ENCODE results near the gene SLC22A2. TPM values are rescaled to one million over a fixed set of nuclear protein-coding genes. Genes with fewer than 3 reads are reported as not detected.

The SLC22A2 gene
- total RNA-seq, 1 donor from 2014 or later: not detected

DNA sequence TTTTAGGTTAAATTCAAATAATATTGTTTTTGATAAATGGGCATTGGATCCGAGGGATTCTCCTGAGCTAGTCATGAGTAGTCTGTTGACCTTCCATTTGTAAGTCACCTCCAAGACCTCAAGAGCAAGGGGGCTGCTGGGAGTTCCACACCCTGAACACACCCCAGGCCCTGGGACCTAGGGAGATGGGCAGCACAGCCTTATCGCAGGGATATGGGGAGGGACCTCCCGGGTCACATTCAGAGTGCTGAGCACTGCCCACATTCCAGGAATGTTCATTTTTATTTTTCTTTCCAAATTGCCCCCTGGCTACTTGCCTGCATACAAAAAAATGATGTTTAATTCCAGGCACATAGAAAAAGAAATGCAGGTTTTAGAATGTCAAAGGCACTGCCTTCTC is 55.5 kb downstream of the SLC22A2 start:
- H3K36me3 Mint-ChIP-seq (ENCODE audit: unreplicated experiment): no peaks in the 10 kb centered on the region
- no peak for TF ChIP-seq CTCF (IDR thresholded peaks at IDR 0.05)
- no peak for DNase-seq (ENCODE audit: extremely low spot score, unreplicated experiment)
- peaks cover 8% of the 10 kb centered on the region for H3K9me3 Mint-ChIP-seq (ENCODE audit: unreplicated experiment)
- H3K27ac Mint-ChIP-seq (ENCODE audit: unreplicated experiment): peak overlapping the region; percentile 83
- peaks cover 48% of the 10 kb centered on the region for H3K4me1 Mint-ChIP-seq (ENCODE audit: unreplicated experiment)
- no peak overlapping the region for H3K4me3 Mint-ChIP-seq (ENCODE audit: unreplicated experiment)
- H3K27me3 Mint-ChIP-seq (ENCODE audit: unreplicated experiment): no peaks in the 10 kb centered on the region

DNA sequence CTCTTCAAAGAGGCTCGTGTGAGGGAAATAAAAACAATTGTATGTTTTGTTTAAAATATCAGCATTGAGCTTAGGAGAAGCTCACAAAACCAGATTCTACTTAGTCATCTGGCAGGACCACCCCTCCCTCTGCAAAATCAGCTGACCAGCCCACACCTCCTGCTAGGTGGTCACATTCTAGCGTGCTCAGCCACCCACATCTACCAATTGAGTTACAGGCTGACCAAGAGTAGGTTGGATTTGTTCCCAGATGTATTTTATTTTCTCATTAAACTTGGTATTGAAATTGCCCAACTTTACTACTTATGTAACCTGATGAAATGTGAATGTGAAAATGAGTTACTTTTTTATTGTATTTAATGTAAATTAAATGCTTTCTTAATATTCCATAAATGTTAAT is 56.2 kb downstream of the SLC22A2 start:
- Mint-ChIP-seq H3K9me3 (ENCODE audit: unreplicated experiment) (peaks cover 4% of the 10 kb centered on the region), H3K36me3 (ENCODE audit: unreplicated experiment) (no peaks in the 10 kb centered on the region), H3K4me3 (ENCODE audit: unreplicated experiment) (no peak overlapping the region), H3K27me3 (ENCODE audit: unreplicated experiment) (no peaks in the 10 kb centered on the region), H3K4me1 (ENCODE audit: unreplicated experiment) (peaks cover 48% of the 10 kb centered on the region), H3K27ac (ENCODE audit: unreplicated experiment) (peak overlapping the region; percentile 86)
- no peak for DNase-seq (ENCODE audit: extremely low spot score, unreplicated experiment)
- no peak for TF ChIP-seq CTCF (IDR thresholded peaks at IDR 0.05)

GRCh38 chr6:160201061-160201460 is 57.6 kb downstream of the SLC22A2 start:
- DNase-seq (ENCODE audit: extremely low spot score, unreplicated experiment): no peak
- no peak for TF ChIP-seq CTCF (IDR thresholded peaks at IDR 0.05)
- Mint-ChIP-seq H3K27ac (ENCODE audit: unreplicated experiment) (no peak overlapping the region), H3K9me3 (ENCODE audit: unreplicated experiment) (peaks cover 3% of the 10 kb centered on the region), H3K27me3 (ENCODE audit: unreplicated experiment) (peaks cover 2% of the 10 kb centered on the region), H3K4me1 (ENCODE audit: unreplicated experiment) (peaks cover 48% of the 10 kb centered on the region), H3K4me3 (ENCODE audit: unreplicated experiment) (no peak overlapping the region), H3K36me3 (ENCODE audit: unreplicated experiment) (no peaks in the 10 kb centered on the region)

DNA sequence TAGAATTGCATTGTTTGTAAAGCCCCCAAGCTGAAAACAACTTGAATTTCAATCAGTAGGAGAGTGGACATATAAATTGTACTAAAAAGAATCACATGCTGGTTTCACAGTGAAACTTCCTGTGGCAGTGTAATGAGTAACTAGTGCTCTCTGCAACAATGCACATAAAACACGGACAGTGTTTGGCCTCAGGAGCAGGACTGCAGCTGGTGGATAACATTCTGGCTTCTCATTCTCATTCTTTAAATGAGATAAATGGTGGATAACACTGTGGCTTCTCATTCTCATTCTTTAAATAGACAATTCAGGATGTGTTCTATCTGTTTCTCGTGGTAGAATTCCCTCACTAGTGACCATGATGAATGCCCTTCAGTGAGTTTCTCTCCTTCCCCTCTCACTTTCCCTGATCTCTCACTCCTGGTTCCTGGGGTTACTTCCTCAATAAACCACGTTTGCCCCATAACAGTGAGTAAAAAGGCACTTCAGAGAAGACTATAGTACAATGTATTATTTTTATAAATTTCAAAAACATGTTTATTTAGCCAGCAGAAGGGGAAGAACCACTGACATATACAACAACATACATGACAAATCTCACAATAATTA is 59.9 kb downstream of the SLC22A2 start:
- peaks cover 45% of the 10 kb centered on the region for H3K4me1 Mint-ChIP-seq (ENCODE audit: unreplicated experiment)
- peak overlapping the region; percentile 43 for H3K27ac Mint-ChIP-seq (ENCODE audit: unreplicated experiment)
- no peak overlapping the region for H3K4me3 Mint-ChIP-seq (ENCODE audit: unreplicated experiment)
- TF ChIP-seq CTCF (IDR thresholded peaks at IDR 0.05): no peak
- peaks cover 2% of the 10 kb centered on the region for H3K27me3 Mint-ChIP-seq (ENCODE audit: unreplicated experiment)
- no peaks in the 10 kb centered on the region for H3K36me3 Mint-ChIP-seq (ENCODE audit: unreplicated experiment)
- DNase-seq (ENCODE audit: extremely low spot score, unreplicated experiment): no peak
- H3K9me3 Mint-ChIP-seq (ENCODE audit: unreplicated experiment): peaks cover 11% of the 10 kb centered on the region

GRCh38 chr6:160197662-160198061 is 61.0 kb downstream of the SLC22A2 start:
- Mint-ChIP-seq H3K4me1 (ENCODE audit: unreplicated experiment) (peaks cover 35% of the 10 kb centered on the region), H3K27ac (ENCODE audit: unreplicated experiment) (no peak overlapping the region), H3K36me3 (ENCODE audit: unreplicated experiment) (no peaks in the 10 kb centered on the region), H3K9me3 (ENCODE audit: unreplicated experiment) (peaks cover 15% of the 10 kb centered on the region), H3K27me3 (ENCODE audit: unreplicated experiment) (peaks cover 2% of the 10 kb centered on the region), H3K4me3 (ENCODE audit: unreplicated experiment) (no peak overlapping the region)
- no peak for TF ChIP-seq CTCF (IDR thresholded peaks at IDR 0.05)
- DNase-seq (ENCODE audit: extremely low spot score, unreplicated experiment): no peak

Data from osteocyte (in vitro differentiated cells).